Right lobe of liver (tissue), 4 donors: ENCODE data around the gene GRIFIN.

Experiments used
- CTCF ChIP-seq, 4 donors: fragments of 200-600 bp in 3 of 4; fragments of 450-650 bp in 1 of 4; IDR thresholded peaks; one replicate each; pipeline versions ENCODE4 v1.5.1 to v1.8.0; 2016 to 2022; ENCODE audit warnings: antibody characterized with exemption in 4 of 4, mild to moderate bottlenecking in 2 of 4
- POLR2A ChIP-seq: fragments of 450-650 bp; IDR thresholded peaks from one replicate; pipeline ENCODE4 v1.6.1; 2017; ENCODE audit warnings: antibody characterized with exemption, mild to moderate bottlenecking
- donor health status: DM: no; HTN: no; CAD: no.
- donor health status: DM: no; HTN: no; CAD: no.
- donor health status: DM: no; HTN: yes; CAD: no.

DNA sequence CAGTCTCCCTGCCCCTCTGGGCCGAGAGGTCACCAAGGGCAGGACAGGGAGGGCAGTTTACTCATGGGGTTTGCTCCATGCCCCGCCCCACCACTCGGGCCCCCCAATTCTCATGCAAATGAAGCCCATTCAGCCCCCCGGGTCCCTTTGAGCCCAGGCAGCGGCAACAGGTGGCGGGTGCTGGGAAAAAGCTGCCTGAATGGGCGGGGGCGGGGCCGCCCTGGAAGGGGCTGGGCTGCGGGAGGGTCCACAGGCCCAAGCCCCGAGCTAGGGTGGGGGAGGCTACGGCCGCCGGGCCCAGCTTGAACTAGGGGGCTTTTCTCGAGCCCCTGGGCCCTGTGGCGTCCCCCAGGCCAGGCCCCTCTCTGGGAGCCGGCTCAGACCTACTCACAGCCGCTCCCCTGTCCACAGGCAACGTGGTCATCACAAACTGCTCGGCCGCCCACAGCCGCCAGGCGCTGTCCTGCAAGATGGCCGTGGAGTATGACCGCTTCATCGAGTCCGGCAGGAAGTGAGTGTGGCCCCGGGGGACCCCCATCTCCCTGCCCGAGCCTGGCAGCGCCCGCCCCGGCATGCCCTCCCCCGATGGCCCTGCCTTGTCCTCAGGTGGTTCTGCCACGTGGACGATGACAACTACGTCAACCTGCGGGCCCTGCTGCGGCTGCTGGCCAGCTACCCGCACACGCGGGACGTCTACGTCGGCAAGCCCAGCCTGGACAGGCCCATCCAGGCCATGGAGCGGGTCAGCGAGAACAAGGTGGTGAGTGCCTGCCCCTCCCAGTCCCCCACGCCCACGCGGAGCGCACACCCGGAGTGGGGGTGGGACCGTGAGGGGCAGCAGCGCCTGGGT lies 48.8 kb upstream of the GRIFIN start:
- TF ChIP-seq CTCF (IDR thresholded peaks at IDR 0.05) (no peak), POLR2A (no peak)
